ENCODE results near the gene MRPL51.

DNA sequence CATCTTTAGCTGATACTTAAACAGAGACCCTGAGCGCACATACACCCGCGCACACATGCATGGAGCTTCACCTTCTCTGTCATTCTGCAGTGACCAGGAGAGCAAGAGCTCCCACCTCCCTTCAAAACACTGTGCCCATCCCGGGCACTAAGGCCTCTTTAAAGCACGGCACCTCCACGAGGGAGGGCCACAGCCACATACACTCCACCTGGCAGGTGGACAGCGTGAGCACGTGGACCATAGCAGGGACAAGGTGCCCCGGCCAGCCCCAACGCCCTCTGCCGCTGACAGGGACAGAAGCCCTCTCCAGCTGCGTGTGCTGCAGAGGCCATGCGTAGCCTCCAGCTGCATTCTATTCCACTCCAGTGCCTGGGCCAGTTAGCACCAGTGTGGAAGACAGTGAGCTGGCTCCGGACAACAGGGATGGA lies 46.7 kb upstream of the MRPL51 start:
- TF ChIP-seq, protein P1, sequence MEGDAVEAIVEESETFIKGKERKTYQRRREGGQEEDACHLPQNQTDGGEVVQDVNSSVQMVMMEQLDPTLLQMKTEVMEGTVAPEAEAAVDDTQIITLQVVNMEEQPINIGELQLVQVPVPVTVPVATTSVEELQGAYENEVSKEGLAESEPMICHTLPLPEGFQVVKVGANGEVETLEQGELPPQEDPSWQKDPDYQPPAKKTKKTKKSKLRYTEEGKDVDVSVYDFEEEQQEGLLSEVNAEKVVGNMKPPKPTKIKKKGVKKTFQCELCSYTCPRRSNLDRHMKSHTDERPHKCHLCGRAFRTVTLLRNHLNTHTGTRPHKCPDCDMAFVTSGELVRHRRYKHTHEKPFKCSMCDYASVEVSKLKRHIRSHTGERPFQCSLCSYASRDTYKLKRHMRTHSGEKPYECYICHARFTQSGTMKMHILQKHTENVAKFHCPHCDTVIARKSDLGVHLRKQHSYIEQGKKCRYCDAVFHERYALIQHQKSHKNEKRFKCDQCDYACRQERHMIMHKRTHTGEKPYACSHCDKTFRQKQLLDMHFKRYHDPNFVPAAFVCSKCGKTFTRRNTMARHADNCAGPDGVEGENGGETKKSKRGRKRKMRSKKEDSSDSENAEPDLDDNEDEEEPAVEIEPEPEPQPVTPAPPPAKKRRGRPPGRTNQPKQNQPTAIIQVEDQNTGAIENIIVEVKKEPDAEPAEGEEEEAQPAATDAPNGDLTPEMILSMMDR (conservative IDR thresholded peaks at IDR 0.05 in 1 of 2, IDR thresholded peaks at IDR 0.05 in 1 of 2; ENCODE audit: extremely low read depth in 1 of 2, insufficient read depth in 1 of 2, low read depth in 1 of 2, low read length in 2 of 2), result no peak
- TF ChIP-seq EZH2 (IDR thresholded peaks at IDR 0.05; ENCODE audit: borderline replicate concordance, low read length), result no peak
